Lower leg skin (tissue), 3 donors: ENCODE data around the gene EIF6.

ENCODE experiments used
- POLR2A ChIP-seq, 2 donors: fragments of 450-650 bp; IDR thresholded peaks; one replicate each; pipeline ENCODE4 v1.6.1; 2016 to 2017; ENCODE audit warnings: antibody characterized with exemption in 2 of 2, mild to moderate bottlenecking in 1 of 2, moderate library complexity in 1 of 2
- TF ChIP-seq, protein P1 (sequence below), 3 donors: fragments of 450-650 bp; IDR thresholded peaks; one replicate each; pipeline ENCODE4 v1.5.1; 2016; ENCODE audit warnings: antibody characterized with exemption in 3 of 3, mild to moderate bottlenecking in 3 of 3, moderate library complexity in 2 of 3

DNA sequence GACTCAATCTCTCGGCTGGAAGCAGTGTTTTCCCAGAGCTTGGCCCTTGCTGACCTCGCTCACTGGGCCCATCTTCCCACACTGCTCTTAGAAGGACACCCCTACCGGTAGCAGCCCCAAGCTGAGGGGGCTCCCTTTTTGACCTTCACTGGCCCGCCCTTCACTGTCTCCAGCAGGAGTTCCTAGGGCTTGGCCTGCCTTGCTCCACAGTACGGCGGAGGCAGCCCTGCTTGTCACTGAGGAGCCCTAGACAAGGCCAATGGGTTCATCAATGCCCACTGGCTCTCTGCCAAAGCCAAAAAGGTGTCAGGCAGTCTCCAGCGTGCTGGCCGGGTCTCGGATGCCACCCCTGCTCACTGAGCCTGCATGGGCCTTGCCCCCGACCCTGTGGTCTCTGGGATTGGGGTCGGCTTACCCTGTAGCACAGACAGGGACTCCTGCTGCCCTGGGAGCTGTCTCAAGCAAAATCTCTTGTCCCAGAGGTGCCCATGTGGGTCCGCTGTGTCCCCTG is 8.8 kb downstream of the EIF6 start:
- TF ChIP-seq, protein P1, sequence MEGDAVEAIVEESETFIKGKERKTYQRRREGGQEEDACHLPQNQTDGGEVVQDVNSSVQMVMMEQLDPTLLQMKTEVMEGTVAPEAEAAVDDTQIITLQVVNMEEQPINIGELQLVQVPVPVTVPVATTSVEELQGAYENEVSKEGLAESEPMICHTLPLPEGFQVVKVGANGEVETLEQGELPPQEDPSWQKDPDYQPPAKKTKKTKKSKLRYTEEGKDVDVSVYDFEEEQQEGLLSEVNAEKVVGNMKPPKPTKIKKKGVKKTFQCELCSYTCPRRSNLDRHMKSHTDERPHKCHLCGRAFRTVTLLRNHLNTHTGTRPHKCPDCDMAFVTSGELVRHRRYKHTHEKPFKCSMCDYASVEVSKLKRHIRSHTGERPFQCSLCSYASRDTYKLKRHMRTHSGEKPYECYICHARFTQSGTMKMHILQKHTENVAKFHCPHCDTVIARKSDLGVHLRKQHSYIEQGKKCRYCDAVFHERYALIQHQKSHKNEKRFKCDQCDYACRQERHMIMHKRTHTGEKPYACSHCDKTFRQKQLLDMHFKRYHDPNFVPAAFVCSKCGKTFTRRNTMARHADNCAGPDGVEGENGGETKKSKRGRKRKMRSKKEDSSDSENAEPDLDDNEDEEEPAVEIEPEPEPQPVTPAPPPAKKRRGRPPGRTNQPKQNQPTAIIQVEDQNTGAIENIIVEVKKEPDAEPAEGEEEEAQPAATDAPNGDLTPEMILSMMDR (IDR thresholded peaks at IDR 0.05) = no peak
- TF ChIP-seq POLR2A (IDR thresholded peaks at IDR 0.05) = no peak
